ENCODE measurements around the gene ARMH1. TPM values are rescaled to one million over a fixed set of nuclear protein-coding genes. Genes with fewer than 3 reads are reported as not detected.

The ARMH1 gene
- total RNA-seq, 6 experiments from 2014 or later, result 0.14 to 0.41 (median 0.32) TPM; not detected in 2

DNA sequence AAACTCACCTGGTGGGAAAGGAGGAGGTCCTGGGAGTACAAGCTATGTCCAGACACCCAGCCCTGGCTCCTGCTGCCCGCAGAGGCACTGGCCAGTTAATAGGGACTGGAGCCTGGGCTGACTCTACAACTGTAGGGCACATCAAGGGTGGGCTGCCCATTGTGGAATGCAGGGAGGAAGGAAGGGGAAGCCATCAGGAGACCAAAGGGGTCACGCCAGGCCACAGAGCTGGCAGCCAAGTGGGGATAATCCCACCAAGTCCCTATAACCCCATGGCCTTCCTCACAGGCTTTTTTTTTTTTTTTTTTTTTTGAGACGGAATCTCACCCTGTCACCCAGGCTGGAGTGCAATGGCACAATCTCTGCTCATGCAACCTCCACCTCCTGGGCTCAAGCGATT is 14.9 kb upstream of the ARMH1 start:
- no peak overlapping the region for H3K27ac Mint-ChIP-seq
- H3K4me3 Mint-ChIP-seq, result no peak overlapping the region
- no peaks in the 10 kb centered on the region for H3K9me3 Mint-ChIP-seq
- no peaks in the 10 kb centered on the region for H3K4me1 Mint-ChIP-seq (ENCODE audit: low read depth)
- H3K27me3 Mint-ChIP-seq (ENCODE audit: insufficient read depth), result peaks cover 2% of the 10 kb centered on the region
- no peaks in the 10 kb centered on the region for H3K36me3 Mint-ChIP-seq (ENCODE audit: low read depth)
- no peak for DNase-seq
- TF ChIP-seq CTCF (IDR thresholded peaks at IDR 0.05), result no peak

GRCh38 chr1:44660176-44660575 is 14.3 kb upstream of the ARMH1 start:
- Mint-ChIP-seq H3K36me3 (ENCODE audit: low read depth) (no peaks in the 10 kb centered on the region), H3K27ac (no peak overlapping the region), H3K4me3 (no peak overlapping the region), H3K4me1 (ENCODE audit: low read depth) (no peaks in the 10 kb centered on the region), H3K27me3 (ENCODE audit: insufficient read depth) (peaks cover 2% of the 10 kb centered on the region), H3K9me3 (no peaks in the 10 kb centered on the region)
- no peak for TF ChIP-seq CTCF (IDR thresholded peaks at IDR 0.05)
- no peak for DNase-seq

DNA sequence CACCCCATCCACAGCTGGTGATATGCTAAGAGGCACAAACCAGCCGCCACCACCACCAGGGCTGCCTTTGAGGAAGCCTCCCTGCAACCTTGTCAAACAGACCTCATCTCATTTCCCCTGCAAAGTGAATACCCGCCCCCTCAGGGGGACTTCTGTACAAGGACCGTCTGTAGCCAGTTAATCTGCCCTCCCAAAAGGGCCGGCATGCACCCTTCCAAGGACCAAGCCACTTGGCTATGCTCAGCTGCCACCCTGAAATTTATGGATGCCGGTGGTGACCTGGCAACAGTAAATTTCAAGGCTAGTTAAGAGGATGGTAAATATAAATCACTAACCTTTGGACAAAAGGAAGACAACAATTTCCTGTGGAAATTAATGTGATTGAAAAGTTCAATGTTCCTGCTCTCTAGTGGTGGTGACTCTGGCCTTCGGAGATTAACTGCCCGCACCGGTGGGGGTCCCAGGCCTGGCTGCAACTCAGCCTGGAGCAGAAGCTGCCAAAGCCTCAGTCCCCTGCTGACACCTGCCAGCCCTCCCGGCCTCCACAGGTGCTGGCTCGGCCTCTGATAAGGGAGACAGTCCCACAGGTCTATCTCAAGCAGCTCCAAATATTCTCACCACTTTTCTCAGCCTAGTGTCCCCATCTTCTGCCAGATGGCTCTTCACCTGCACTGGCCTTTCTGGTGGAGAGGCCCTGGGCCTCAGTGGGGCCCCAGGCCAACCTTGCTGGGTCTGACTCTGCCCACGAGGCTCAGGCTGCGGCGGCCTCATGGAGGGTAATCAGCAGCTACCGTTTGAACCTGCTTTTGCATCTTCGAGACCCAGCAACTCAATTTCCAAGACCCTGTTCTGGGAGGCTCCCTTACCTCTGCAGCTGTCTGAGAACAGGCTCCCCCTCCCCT is 12.5 kb upstream of the ARMH1 start:
- Mint-ChIP-seq H3K27ac (no peak overlapping the region), H3K27me3 (ENCODE audit: insufficient read depth) (peaks cover 2% of the 10 kb centered on the region), H3K9me3 (no peaks in the 10 kb centered on the region), H3K36me3 (ENCODE audit: low read depth) (no peaks in the 10 kb centered on the region), H3K4me3 (no peak overlapping the region), H3K4me1 (ENCODE audit: low read depth) (no peaks in the 10 kb centered on the region)
- DNase-seq, result no peak
- no peak for TF ChIP-seq CTCF (IDR thresholded peaks at IDR 0.05)

DNA sequence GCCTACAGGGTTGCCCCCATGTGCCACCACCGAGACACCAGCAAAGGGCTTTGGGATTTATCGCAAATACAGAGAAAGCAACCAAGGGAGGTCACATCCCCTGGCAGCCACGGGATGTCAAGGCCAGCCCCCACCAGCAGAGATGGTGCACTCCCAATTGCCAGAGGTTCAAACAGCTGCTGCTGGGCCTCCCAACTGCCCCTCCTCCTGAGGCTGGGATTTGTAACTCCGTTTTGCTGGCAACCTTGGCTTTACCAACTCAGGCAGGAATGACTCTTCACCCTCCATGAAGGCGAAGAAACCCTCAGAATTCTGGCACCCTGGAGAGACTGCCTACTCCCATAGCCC is 11.9 kb upstream of the ARMH1 start:
- Mint-ChIP-seq H3K27me3 (ENCODE audit: insufficient read depth) (peaks cover 2% of the 10 kb centered on the region), H3K4me3 (no peak overlapping the region), H3K36me3 (ENCODE audit: low read depth) (no peaks in the 10 kb centered on the region), H3K9me3 (no peaks in the 10 kb centered on the region), H3K27ac (no peak overlapping the region), H3K4me1 (ENCODE audit: low read depth) (no peaks in the 10 kb centered on the region)
- DNase-seq, result no peak
- TF ChIP-seq CTCF (IDR thresholded peaks at IDR 0.05), result no peak

DNA sequence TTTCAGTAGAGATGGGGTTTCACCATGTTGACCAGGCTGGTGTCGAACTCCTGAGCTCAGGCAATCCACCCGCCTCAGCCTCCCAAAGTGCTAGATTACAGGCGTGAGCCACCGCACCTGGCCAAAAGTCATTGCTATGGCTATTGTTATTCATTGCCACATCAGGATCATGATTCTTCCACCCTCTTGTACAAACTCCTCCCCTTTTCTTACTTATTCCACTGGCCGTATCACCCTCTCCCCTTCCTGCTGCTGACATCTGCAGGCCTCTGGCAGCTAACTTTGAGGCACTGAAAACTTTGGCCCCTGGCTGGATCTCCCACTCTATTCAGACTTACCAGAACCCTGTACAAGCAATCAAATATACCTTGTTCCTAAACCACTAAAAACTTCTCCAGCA is 11.1 kb upstream of the ARMH1 start:
- Mint-ChIP-seq H3K27ac (no peak overlapping the region), H3K9me3 (no peaks in the 10 kb centered on the region)

More for the DNA sequence above, 11.1 kb upstream of the ARMH1 start:
- peaks cover 2% of the 10 kb centered on the region for H3K27me3 Mint-ChIP-seq (ENCODE audit: insufficient read depth)
- H3K4me3 Mint-ChIP-seq, result no peak overlapping the region
- H3K4me1 Mint-ChIP-seq (ENCODE audit: low read depth), result no peaks in the 10 kb centered on the region
- no peaks in the 10 kb centered on the region for H3K36me3 Mint-ChIP-seq (ENCODE audit: low read depth)
- no peak for DNase-seq
- no peak for TF ChIP-seq CTCF (IDR thresholded peaks at IDR 0.05)

Measured in HFFc6 (cell line).